HCT116 (cell line): Measurements from ENCODE around the gene ASIC5. TPM values are rescaled to one million over a fixed set of nuclear protein-coding genes. Genes with fewer than 3 reads are reported as not detected.

ENCODE experiments used
- ATAC-seq: fragments of 200-7000 bp; cut with Tn5 transposase; 2 replicates; pipeline ENCODE4 v1.9.1; 2020; ENCODE audit warnings: mild to moderate bottlenecking, moderate library complexity
- BruUV-seq: library from RNA; stranded (reverse); fragments of 400-500 nt; replicated peaks from 2 replicates; lab custom pipeline; 2021; lab: Mats Ljungman, UMichigan
- CTCF ChIA-PET: fragments of 300-600 bp; sonication (Branson Sonifier 250); formaldehyde crosslinking; loops from one replicate; lab custom pipeline; 2021; ENCODE audit warnings: antibody characterized with exemption; lab: Charles Lee
- POLR2A ChIA-PET: fragments of 300-600, 350-600 bp; sonication (Branson Sonifier 250); formaldehyde crosslinking; loops from one replicate; lab custom pipeline; 2021; ENCODE audit warnings: antibody characterized with exemption; lab: Charles Lee
- RAD21 ChIA-PET, 2 experiments: fragments of 300-600 bp; sonication (Branson Sonifier 250); formaldehyde crosslinking; loops; one replicate each; lab custom pipeline; 2023; ENCODE audit warnings: low total read pairs in 2 of 2; ENCODE audit not compliant: uncharacterized antibody in 2 of 2, unreplicated experiment in 2 of 2, low non-redundant PET in 1 of 2; lab: Charles Lee
- DNase-seq: peaks from one replicate; pipeline ENCODE4 v3.0.0-alpha.2; 2010; ENCODE audit warnings: low read depth, low spot score
- H2AFZ ChIP-seq: fragments of 200-600 bp; shearing (Covaris generic), sonication (generic); 2 replicates; pipeline ENCODE4 v1.6.1; 2017; ENCODE audit warnings: low read depth, mixed run types, mixed read lengths, antibody characterized with exemption, low read length; ENCODE audit not compliant: poor library complexity, severe bottlenecking
- H3K27ac ChIP-seq: 2 replicates; pipeline ENCODE4 v1.5.1; 2012; ENCODE audit warnings: low read depth, low read length
- H3K27me3 ChIP-seq: fragments of 200-600 bp; sonication (generic); 2 replicates; pipeline ENCODE4 v1.6.1; 2016; ENCODE audit warnings: mixed run types, low read length, mixed read lengths; ENCODE audit not compliant: insufficient read depth
- H3K36me3 ChIP-seq, 2 experiments: fragments of 200-500 bp in 1 of 2; fragments of 200-600 bp in 1 of 2; sonication (Bioruptor generic) in 1 of 2; sonication (generic) in 1 of 2; 2 replicates each; pipeline versions ENCODE4 v1.5.1 to v1.6.1; 2014 to 2016; ENCODE audit warnings: low read length in 2 of 2, inconsistent platforms in 1 of 2, mixed read lengths in 1 of 2, mixed run types in 1 of 2; ENCODE audit not compliant: insufficient read depth in 2 of 2, control insufficient read depth in 1 of 2
- H3K4me1 ChIP-seq, 2 experiments: fragments of 200-600 bp in 1 of 2; sonication (generic) in 1 of 2; 2 replicates each; pipeline versions ENCODE4 v1.5.1 to v1.6.1; 2012 to 2017; ENCODE audit warnings: low read length in 2 of 2, inconsistent platforms in 1 of 2, mild to moderate bottlenecking in 1 of 2, mixed read lengths in 1 of 2, mixed run types in 1 of 2, moderate library complexity in 1 of 2; ENCODE audit not compliant: insufficient read depth in 2 of 2, control insufficient read depth in 1 of 2
- H3K4me2 ChIP-seq: fragments of 200-600 bp; sonication (generic); 2 replicates; pipeline ENCODE4 v1.6.1; 2017; ENCODE audit warnings: mixed run types, low read length, mixed read lengths
- H3K4me3 ChIP-seq, 2 experiments: fragments of 200-600 bp in 1 of 2; sonication (generic) in 1 of 2; replicated peaks in 1 of 2; 2 replicates each; pipeline ENCODE4 v1.5.1; 2011 to 2016; ENCODE audit warnings: low read length in 2 of 2, control low read depth in 1 of 2, low read depth in 1 of 2, mild to moderate bottlenecking in 1 of 2, mixed read lengths in 1 of 2, mixed run types in 1 of 2
- H3K79me2 ChIP-seq: fragments of 200-600 bp; sonication (generic); 2 replicates; pipeline ENCODE4 v1.6.1; 2017; ENCODE audit warnings: mild to moderate bottlenecking, mixed run types, low read length, moderate library complexity, mixed read lengths; ENCODE audit not compliant: insufficient read depth
- H3K9ac ChIP-seq: fragments of 200-600 bp; sonication (generic); 2 replicates; pipeline ENCODE4 v1.6.1; 2016; ENCODE audit warnings: low read length, mixed read lengths
- H3K9me2 ChIP-seq: fragments of 200-600 bp; sonication (generic), shearing (Covaris generic); 2 replicates; pipeline ENCODE4 v1.6.1; 2017; ENCODE audit warnings: mixed run types, mild to moderate bottlenecking, moderate library complexity; ENCODE audit not compliant: insufficient read depth
- H3K9me3 ChIP-seq, 2 experiments: fragments of 200-500 bp in 1 of 2; fragments of 200-600 bp in 1 of 2; sonication (Bioruptor generic) in 1 of 2; sonication (generic) in 1 of 2; 2 replicates each; pipeline ENCODE4 v1.6.1; 2014 to 2017; ENCODE audit warnings: low read length in 2 of 2, mixed read lengths in 2 of 2, inconsistent platforms in 1 of 2, low read depth in 1 of 2, mild to moderate bottlenecking in 1 of 2, mixed run types in 1 of 2, moderate library complexity in 1 of 2; ENCODE audit not compliant: control insufficient read depth in 1 of 2, insufficient read depth in 1 of 2
- H4K20me1 ChIP-seq: fragments of 200-600 bp; sonication (generic), shearing (Covaris generic); 2 replicates; pipeline ENCODE4 v1.6.1; 2017; ENCODE audit warnings: mixed run types, mild to moderate bottlenecking, moderate library complexity; ENCODE audit not compliant: insufficient read depth
- CBX3 ChIP-seq: IDR thresholded peaks from 2 replicates; pipeline ENCODE4 v1.6.1; 2012; ENCODE audit warnings: low read depth
- CEBPB ChIP-seq: IDR thresholded peaks from 2 replicates; pipeline ENCODE4 v1.6.1; 2012; ENCODE audit warnings: low read depth
- ELF1 ChIP-seq: IDR thresholded peaks from 2 replicates; pipeline ENCODE4 v1.6.1; 2012; ENCODE audit warnings: low read depth, borderline replicate concordance
- EZH2phosphoT487 ChIP-seq: fragments of 200-600 bp; IDR thresholded peaks from 2 replicates; pipeline ENCODE4 v1.6.1; 2018; ENCODE audit warnings: antibody characterized with exemption, borderline replicate concordance
- FOSL1 ChIP-seq: IDR thresholded peaks from 2 replicates; pipeline ENCODE4 v1.6.1; 2012; ENCODE audit warnings: low read depth
- POLR2A ChIP-seq: IDR thresholded peaks from 2 replicates; pipeline ENCODE4 v1.7.0; 2011; ENCODE audit warnings: borderline replicate concordance; ENCODE audit not compliant: insufficient read depth, insufficient read length; ENCODE audit errors: extremely low read depth
- POLR2AphosphoS5 ChIP-seq: IDR thresholded peaks from 2 replicates; pipeline ENCODE4 v1.6.1; 2011; ENCODE audit warnings: mild to moderate bottlenecking, low read depth, low read length, moderate library complexity
- SP1 ChIP-seq: IDR thresholded peaks from 2 replicates; pipeline ENCODE4 v1.6.1; 2012; ENCODE audit warnings: low read depth
- SRF ChIP-seq: IDR thresholded peaks from 2 replicates; pipeline ENCODE4 v1.6.1; 2012; ENCODE audit warnings: low read depth
- YY1 ChIP-seq: IDR thresholded peaks from 2 replicates; pipeline ENCODE4 v1.6.1; 2011; ENCODE audit warnings: low read length, low read depth, moderate library complexity, mild to moderate bottlenecking; ENCODE audit not compliant: insufficient replicate concordance; ENCODE audit errors: extremely low read depth
- ZBTB33 ChIP-seq: IDR thresholded peaks from 2 replicates; pipeline ENCODE4 v1.6.1; 2011; ENCODE audit warnings: mild to moderate bottlenecking, low read length, moderate library complexity; ENCODE audit not compliant: insufficient replicate concordance; ENCODE audit errors: extremely low read depth
- ZFX ChIP-seq: fragments of 450-650 bp; IDR thresholded peaks from 2 replicates; pipeline ENCODE4 v1.6.1; 2017
- ZNF274 ChIP-seq: fragments of 200-500 bp; sonication (Bioruptor generic); IDR thresholded peaks from 2 replicates; pipeline ENCODE4 v1.6.1; 2014; ENCODE audit warnings: mild to moderate bottlenecking, low read depth, low read length, inconsistent platforms
- intact Hi-C: fragments of 100-400 bp; cut with micrococcal nuclease; formaldehyde crosslinking; loops from 2 replicates; pipeline ENCODE4 v1.10.0; 2022
- total RNA-seq: library from RNA; stranded (reverse); gene quantifications from one replicate; pipeline ENCODE4 v1.2.1, GENCODE V29; 2021; ENCODE audit not compliant: unreplicated experiment
- TF ChIP-seq, protein P1 (sequence below): IDR thresholded peaks from 2 replicates; pipeline ENCODE4 v1.6.1; 2012
- TF ChIP-seq, protein P2 (sequence below): IDR thresholded peaks from 2 replicates; pipeline ENCODE4 v1.6.1; 2012
- TF ChIP-seq, protein P3 (sequence below), 3 experiments: fragments of 200-600 bp in 1 of 3; sonication (generic) in 1 of 3; IDR thresholded peaks in 2 of 3; conservative IDR thresholded peaks in 1 of 3; 2 replicates each; pipeline ENCODE4 v1.5.1; 2012 to 2017; ENCODE audit warnings: low read depth in 2 of 3, low read length in 2 of 3, antibody characterized with exemption in 1 of 3, borderline replicate concordance in 1 of 3, control low read depth in 1 of 3, mild to moderate bottlenecking in 1 of 3, mixed read lengths in 1 of 3, mixed run types in 1 of 3, moderate library complexity in 1 of 3; ENCODE audit not compliant: insufficient read depth in 1 of 3

Gene ASIC5
- total RNA-seq, 1 experiment from 2014 or later: not detected

- ChIA-PET CTCF (interaction anchor here (1.8 to 2.1 kb wide), 2 partner anchors 257 to 978 kb away, joined by 9 to 11 read pairs; no protein-coding TSS in a partner anchor), RAD21 (no interaction called here), POLR2A (no interaction called here)
- Histone ChIP-seq H3K27me3 (no peaks in the 10 kb centered on the region), H3K9me2 (no peaks in the 10 kb centered on the region), H3K27ac (no peak overlapping the region), H2AFZ (no peak overlapping the region), H4K20me1 (no peaks in the 10 kb centered on the region), H3K4me3 (no peak overlapping the region), H3K4me2 (no peak overlapping the region), H3K9me3 (no peaks in the 10 kb centered on the region), H3K4me1 (no peaks in the 10 kb centered on the region), H3K9ac (no peak overlapping the region), H3K79me2 (no peaks in the 10 kb centered on the region), H3K36me3 (no peaks in the 10 kb centered on the region)
- ATAC-seq (no peak), DNase-seq (no peak)
- no peak for TF ChIP-seq FOSL1
- TF ChIP-seq ELF1: no peak
- TF ChIP-seq, protein P1, sequence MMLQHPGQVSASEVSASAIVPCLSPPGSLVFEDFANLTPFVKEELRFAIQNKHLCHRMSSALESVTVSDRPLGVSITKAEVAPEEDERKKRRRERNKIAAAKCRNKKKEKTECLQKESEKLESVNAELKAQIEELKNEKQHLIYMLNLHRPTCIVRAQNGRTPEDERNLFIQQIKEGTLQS: no peak
- TF ChIP-seq YY1: no peak
- no peak for TF ChIP-seq CBX3
- no peak for TF ChIP-seq EZH2phosphoT487
- TF ChIP-seq SRF: no peak
- no peak for TF ChIP-seq ZBTB33
- TF ChIP-seq ZNF274: no peak
- TF ChIP-seq, protein P2, sequence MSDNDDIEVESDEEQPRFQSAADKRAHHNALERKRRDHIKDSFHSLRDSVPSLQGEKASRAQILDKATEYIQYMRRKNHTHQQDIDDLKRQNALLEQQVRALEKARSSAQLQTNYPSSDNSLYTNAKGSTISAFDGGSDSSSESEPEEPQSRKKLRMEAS: no peak
- TF ChIP-seq ZFX: no peak
- TF ChIP-seq, protein P3, sequence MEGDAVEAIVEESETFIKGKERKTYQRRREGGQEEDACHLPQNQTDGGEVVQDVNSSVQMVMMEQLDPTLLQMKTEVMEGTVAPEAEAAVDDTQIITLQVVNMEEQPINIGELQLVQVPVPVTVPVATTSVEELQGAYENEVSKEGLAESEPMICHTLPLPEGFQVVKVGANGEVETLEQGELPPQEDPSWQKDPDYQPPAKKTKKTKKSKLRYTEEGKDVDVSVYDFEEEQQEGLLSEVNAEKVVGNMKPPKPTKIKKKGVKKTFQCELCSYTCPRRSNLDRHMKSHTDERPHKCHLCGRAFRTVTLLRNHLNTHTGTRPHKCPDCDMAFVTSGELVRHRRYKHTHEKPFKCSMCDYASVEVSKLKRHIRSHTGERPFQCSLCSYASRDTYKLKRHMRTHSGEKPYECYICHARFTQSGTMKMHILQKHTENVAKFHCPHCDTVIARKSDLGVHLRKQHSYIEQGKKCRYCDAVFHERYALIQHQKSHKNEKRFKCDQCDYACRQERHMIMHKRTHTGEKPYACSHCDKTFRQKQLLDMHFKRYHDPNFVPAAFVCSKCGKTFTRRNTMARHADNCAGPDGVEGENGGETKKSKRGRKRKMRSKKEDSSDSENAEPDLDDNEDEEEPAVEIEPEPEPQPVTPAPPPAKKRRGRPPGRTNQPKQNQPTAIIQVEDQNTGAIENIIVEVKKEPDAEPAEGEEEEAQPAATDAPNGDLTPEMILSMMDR (IDR thresholded peaks at IDR 0.05 in 2 of 3, conservative IDR thresholded peaks at IDR 0.05 in 1 of 3; ENCODE audit: borderline replicate concordance in 1 of 3, insufficient read depth in 1 of 3, low read depth in 2 of 3, low read length in 2 of 3): no peak
- no peak for TF ChIP-seq POLR2AphosphoS5
- TF ChIP-seq POLR2A: no peak
- TF ChIP-seq SP1: no peak
- TF ChIP-seq CEBPB: no peak
- intact Hi-C loops: loop anchor here (2.0 to 5.0 kb wide), 4 partner anchors 343 to 979 kb away; no protein-coding TSS in a partner anchor
- BruUV-seq: no TSS peak
Measured at GRCh38 chr4:155785828-155786227, 80.2 kb downstream of the ASIC5 start.
